Natural killer cell (primary cell): ENCODE results near the gene RSPRY1. TPM values are rescaled to one million over a fixed set of nuclear protein-coding genes. Genes with fewer than 3 reads are reported as not detected.

Experiments
- ATAC-seq, 3 donors: fragments of 150-1000 bp in 2 of 3; fragments of 200-7000 bp in 1 of 3; cut with Tn5 transposase; 1 replicate in 1 of 3; 2 replicates in 2 of 3; pipeline ENCODE4 v1.10.0; 2021; ENCODE audit warnings: mild to moderate bottlenecking in 2 of 3, moderate library complexity in 2 of 3
- DNase-seq, 2 donors: peaks; one replicate each; pipeline versions ENCODE4 v3.0.0 to v3.0.0-alpha.2; 2013 to 2021; ENCODE audit warnings: mixed read lengths in 1 of 2
- H3K27ac ChIP-seq: one replicate; pipeline ENCODE4 v1.5.1; 2013; ENCODE audit warnings: mild to moderate bottlenecking, low read length
- H3K27me3 ChIP-seq: one replicate; pipeline ENCODE4 v1.6.1; 2013; ENCODE audit warnings: low read length; ENCODE audit not compliant: control insufficient read depth, insufficient read depth
- H3K36me3 ChIP-seq: one replicate; pipeline ENCODE4 v1.6.1; 2013; ENCODE audit warnings: low read length; ENCODE audit not compliant: control insufficient read depth, insufficient read depth
- H3K4me1 ChIP-seq: one replicate; pipeline ENCODE4 v1.6.1; 2013; ENCODE audit warnings: low read length; ENCODE audit not compliant: control insufficient read depth, insufficient read depth
- H3K4me3 ChIP-seq: one replicate; pipeline ENCODE4 v1.5.1; 2013; ENCODE audit warnings: low read length
- H3K9me3 ChIP-seq: one replicate; pipeline ENCODE4 v1.6.1; 2013; ENCODE audit warnings: low read length; ENCODE audit not compliant: control insufficient read depth, insufficient read depth
- H3K27ac Mint-ChIP-seq, 2 donors: one replicate each; pipeline ENCODE4 v1.8.0; 2022; ENCODE audit warnings: mild to moderate bottlenecking in 2 of 2, mixed read lengths in 2 of 2, moderate library complexity in 1 of 2
- H3K27me3 Mint-ChIP-seq, 2 donors: one replicate each; pipeline ENCODE4 v1.8.0; 2022; ENCODE audit warnings: low read depth in 2 of 2, mixed read lengths in 2 of 2
- H3K36me3 Mint-ChIP-seq: one replicate; pipeline ENCODE4 v1.8.0; 2022; ENCODE audit warnings: mixed read lengths
- H3K4me1 Mint-ChIP-seq, 2 donors: one replicate each; pipeline ENCODE4 v1.8.0; 2022; ENCODE audit warnings: mixed read lengths in 2 of 2
- H3K4me3 Mint-ChIP-seq: one replicate; pipeline ENCODE4 v1.8.0; 2022; ENCODE audit warnings: mild to moderate bottlenecking, moderate library complexity, mixed read lengths
- H3K9me3 Mint-ChIP-seq, 2 donors: one replicate each; pipeline ENCODE4 v1.8.0; 2022; ENCODE audit warnings: mixed read lengths in 2 of 2
- WGBS: methylation state at CpG from one replicate; pipeline ENCODE4 v1.1.7; 2013; ENCODE audit warnings: missing lambda C conversion rate; ENCODE audit not compliant: insufficient coverage; 5-methylcytosine and 5-hydroxymethylcytosine counted together
- intact Hi-C: fragments of 100-400 bp; cut with micrococcal nuclease; formaldehyde crosslinking; loops from one replicate; pipeline ENCODE4 v1.14.2; 2022
- total RNA-seq, 4 donors: library from RNA; stranded (reverse); fragments of 120-200 nt in 1 of 4; gene quantifications; one replicate each; pipeline versions ENCODE4 v1.2.3 to v1.2.4, GENCODE V29; 2013 to 2022
- TF ChIP-seq, protein P1 (sequence below): fragments of 200-600 bp; IDR thresholded peaks from one replicate; pipeline ENCODE4 v1.8.0; 2022; ENCODE audit warnings: antibody characterized with exemption

Gene RSPRY1
- total RNA-seq, 3 donors from 2014 or later (not counting 1 experiment from before 2014, with no cell fraction given), result 22.6 to 26.6 (median 23.4) TPM

DNA sequence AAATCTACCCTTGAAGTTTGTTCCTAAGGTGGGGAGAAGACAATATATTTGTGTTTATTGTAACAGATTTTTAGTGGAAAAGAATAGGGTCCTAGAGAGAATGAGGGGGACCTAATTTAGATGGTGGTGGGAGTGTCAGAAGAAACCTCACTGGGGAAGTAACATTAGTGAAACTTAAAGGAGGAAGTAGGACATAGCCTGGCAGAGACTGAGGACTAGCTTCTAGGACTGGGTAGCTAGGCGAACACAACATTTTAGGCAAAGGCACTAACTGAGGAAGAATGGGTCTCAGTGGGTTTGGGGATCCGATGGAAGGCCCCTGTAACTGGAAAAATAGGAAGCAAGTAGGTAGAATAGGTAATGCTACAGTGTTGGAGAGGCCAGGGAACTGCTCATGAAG is 54.7 kb downstream of the RSPRY1 start:
- no peaks in the 10 kb centered on the region for H3K27me3 ChIP-seq
- intact Hi-C loops, result no loop called here
- peaks cover 8% of the 10 kb centered on the region for H3K4me1 ChIP-seq
- Mint-ChIP-seq H3K36me3 (peaks cover 6% of the 10 kb centered on the region), H3K4me3 (no peak overlapping the region), H3K27ac (peak overlapping the region; percentile 21 to 32), H3K27me3 (no peaks in the 10 kb centered on the region), H3K9me3 (no peaks in the 10 kb centered on the region), H3K4me1 (peaks cover 11 to 17% of the 10 kb centered on the region in 2 donors)
- H3K4me3 ChIP-seq, result no peak overlapping the region
- 81% methylated on average over 2 of the region's 2 CpGs for WGBS
- ATAC-seq, result no peak
- no peak overlapping the region for H3K27ac ChIP-seq
- TF ChIP-seq, protein P1, sequence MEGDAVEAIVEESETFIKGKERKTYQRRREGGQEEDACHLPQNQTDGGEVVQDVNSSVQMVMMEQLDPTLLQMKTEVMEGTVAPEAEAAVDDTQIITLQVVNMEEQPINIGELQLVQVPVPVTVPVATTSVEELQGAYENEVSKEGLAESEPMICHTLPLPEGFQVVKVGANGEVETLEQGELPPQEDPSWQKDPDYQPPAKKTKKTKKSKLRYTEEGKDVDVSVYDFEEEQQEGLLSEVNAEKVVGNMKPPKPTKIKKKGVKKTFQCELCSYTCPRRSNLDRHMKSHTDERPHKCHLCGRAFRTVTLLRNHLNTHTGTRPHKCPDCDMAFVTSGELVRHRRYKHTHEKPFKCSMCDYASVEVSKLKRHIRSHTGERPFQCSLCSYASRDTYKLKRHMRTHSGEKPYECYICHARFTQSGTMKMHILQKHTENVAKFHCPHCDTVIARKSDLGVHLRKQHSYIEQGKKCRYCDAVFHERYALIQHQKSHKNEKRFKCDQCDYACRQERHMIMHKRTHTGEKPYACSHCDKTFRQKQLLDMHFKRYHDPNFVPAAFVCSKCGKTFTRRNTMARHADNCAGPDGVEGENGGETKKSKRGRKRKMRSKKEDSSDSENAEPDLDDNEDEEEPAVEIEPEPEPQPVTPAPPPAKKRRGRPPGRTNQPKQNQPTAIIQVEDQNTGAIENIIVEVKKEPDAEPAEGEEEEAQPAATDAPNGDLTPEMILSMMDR, result no peak
- H3K9me3 ChIP-seq, result no peaks in the 10 kb centered on the region
- H3K36me3 ChIP-seq, result peaks cover 16% of the 10 kb centered on the region
- no peak for DNase-seq

DNA sequence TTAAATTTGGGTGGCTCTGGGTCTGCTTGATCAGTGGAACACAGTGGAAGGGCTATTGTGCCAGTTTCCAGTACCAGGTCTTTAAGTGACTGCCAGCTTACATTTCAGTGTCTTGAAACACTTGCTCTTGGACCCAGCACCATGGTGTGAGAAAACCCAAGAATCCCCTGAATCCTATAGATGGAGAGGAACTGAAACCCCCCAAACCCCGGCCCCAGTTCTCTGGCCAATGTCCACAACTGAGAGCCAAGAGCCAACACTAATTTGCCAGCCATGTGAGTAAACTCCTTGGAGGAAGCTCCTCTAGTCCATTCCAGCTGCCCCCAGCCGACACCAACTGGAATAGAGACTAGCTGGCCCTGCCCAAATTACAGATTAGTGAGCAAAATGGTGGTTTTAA is 56.5 kb downstream of the RSPRY1 start:
- H3K27me3 ChIP-seq, result no peaks in the 10 kb centered on the region
- DNase-seq (no peak), ATAC-seq (no peak)
- whole genome bisulfite sequencing, result 100% methylated on average over 2 of the region's 2 CpGs
- peaks cover 13% of the 10 kb centered on the region for H3K36me3 ChIP-seq
- Mint-ChIP-seq H3K27me3 (no peaks in the 10 kb centered on the region), H3K27ac (peak overlapping the region; percentile 59 to 60), H3K9me3 (no peaks in the 10 kb centered on the region), H3K36me3 (no peaks in the 10 kb centered on the region), H3K4me1 (peaks cover 14 to 21% of the 10 kb centered on the region in 2 donors), H3K4me3 (peak overlapping the region; percentile 28)
- H3K9me3 ChIP-seq, result no peaks in the 10 kb centered on the region
- no peak overlapping the region for H3K4me3 ChIP-seq
- H3K27ac ChIP-seq, result no peak overlapping the region
- TF ChIP-seq, protein P1, result no peak
- intact Hi-C loops, result no loop called here
- H3K4me1 ChIP-seq, result peaks cover 8% of the 10 kb centered on the region

DNA sequence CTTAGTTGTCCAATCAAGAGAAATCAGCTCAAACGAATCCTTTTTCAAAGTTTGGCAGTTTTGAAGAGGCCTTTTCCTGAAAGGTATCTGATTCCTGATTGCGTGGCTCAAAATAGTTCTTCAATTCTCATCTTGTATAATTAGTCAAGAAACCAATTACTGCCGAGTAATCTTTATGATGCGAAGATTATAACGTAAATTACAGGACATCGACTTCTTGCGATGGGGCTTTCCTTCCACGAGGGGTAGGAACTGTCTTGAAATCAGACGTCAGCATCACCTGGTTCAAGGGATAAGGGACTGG is 58.3 kb downstream of the RSPRY1 start:
- DNase-seq, result no peak
- Mint-ChIP-seq H3K4me3 (peak overlapping the region; percentile 91), H3K9me3 (no peaks in the 10 kb centered on the region), H3K27ac (peak overlapping the region; percentile 96), H3K36me3 (no peaks in the 10 kb centered on the region), H3K4me1 (peaks cover 14 to 21% of the 10 kb centered on the region in 2 donors), H3K27me3 (no peaks in the 10 kb centered on the region)
- TF ChIP-seq, protein P1, result no peak
- H3K27ac ChIP-seq, result peak overlapping the region; percentile 73
- H3K27me3 ChIP-seq, result no peaks in the 10 kb centered on the region
- no peaks in the 10 kb centered on the region for H3K9me3 ChIP-seq
- H3K36me3 ChIP-seq, result peaks cover 19% of the 10 kb centered on the region
- ATAC-seq, result peak; percentile 44 to 54 (median 51)
- WGBS, result 7% methylated on average over 9 of the region's 9 CpGs
- H3K4me3 ChIP-seq, result peak overlapping the region; percentile 49
- H3K4me1 ChIP-seq, result peaks cover 8% of the 10 kb centered on the region
- intact Hi-C loops, result loop anchor here (1.0 to 2.0 kb wide), 2 partner anchors 56 to 58 kb away; partner anchors contain the start of genes PSME3IP1 and RSPRY1
